GM12878 (cell line): Measurements from ENCODE around the gene PCDHGB5. TPM values are rescaled to one million over a fixed set of nuclear protein-coding genes. Genes with fewer than 3 reads are reported as not detected.

Experiments used
- ATAC-seq: fragments of 200-7000 bp; cut with Tn5 transposase; 3 replicates; pipeline ENCODE4 v1.9.1; 2020; ENCODE audit warnings: mild to moderate bottlenecking, moderate library complexity
- BruUV-seq: library from RNA; stranded (reverse); fragments of 400-500 nt; replicated peaks from 2 replicates; lab custom pipeline; 2021; lab: Mats Ljungman, UMichigan
- CTCF ChIA-PET: fragments of 300-600 bp; sonication (Branson Sonifier 250); formaldehyde crosslinking; extraction: SDS; loops from one replicate; lab custom pipeline; 2021; ENCODE audit warnings: inconsistent platforms; lab: Yijun Ruan, JAX
- POLR2A ChIA-PET: fragments of 350-600 bp; formaldehyde crosslinking; extraction: SDS; loops from one replicate; lab custom pipeline; 2021; ENCODE audit warnings: inconsistent platforms; lab: Charles Lee
- RAD21 ChIA-PET: fragments of 300-600 bp; sonication (Branson Sonifier 250); formaldehyde crosslinking; loops from one replicate; lab custom pipeline; 2023; ENCODE audit warnings: antibody characterized with exemption; ENCODE audit not compliant: unreplicated experiment; lab: Charles Lee
- SMC1A ChIA-PET: fragments of 300-600 bp; sonication (Branson Sonifier 250); formaldehyde crosslinking; loops from one replicate; lab custom pipeline; 2023; ENCODE audit not compliant: unreplicated experiment, uncharacterized antibody; lab: Charles Lee
- DNase-seq: peaks from one replicate; pipeline ENCODE4 v3.0.0-alpha.2; 2011; ENCODE audit warnings: low read depth, low spot score
- FAIRE-seq: peaks from 3 replicates; lab custom pipeline; 2011; peaks lifted over from hg19 to GRCh38; lab: Jason Lieb, UNC
- H2AFZ ChIP-seq: 2 replicates; pipeline ENCODE4 v1.6.0; 2011; ENCODE audit warnings: low read depth, low read length, control low read depth; ENCODE audit not compliant: control insufficient read depth
- H3K27ac ChIP-seq: 2 replicates; pipeline ENCODE4 v1.5.1; 2011; ENCODE audit warnings: control low read depth; ENCODE audit not compliant: control insufficient read depth, insufficient read depth
- H3K27me3 ChIP-seq, 2 experiments: replicated peaks in 1 of 2; 2 replicates each; pipeline versions ENCODE4 v1.6.0 to v1.6.1; 2011; ENCODE audit warnings: low read length in 1 of 2; ENCODE audit not compliant: control insufficient read depth in 2 of 2, insufficient read depth in 2 of 2
- H3K36me3 ChIP-seq, 2 experiments: 2 replicates each; pipeline ENCODE4 v1.5.1; 2011; ENCODE audit warnings: low read length in 1 of 2; ENCODE audit not compliant: control insufficient read depth in 2 of 2, insufficient read depth in 2 of 2
- H3K4me1 ChIP-seq: 2 replicates; pipeline ENCODE4 v1.6.1; 2011; ENCODE audit warnings: mild to moderate bottlenecking, low read length, moderate library complexity, mixed read lengths; ENCODE audit not compliant: control insufficient read depth, insufficient read depth
- H3K4me2 ChIP-seq: 2 replicates; pipeline ENCODE4 v1.6.0; 2011; ENCODE audit warnings: control low read depth; ENCODE audit not compliant: control insufficient read depth, insufficient read depth
- H3K4me3 ChIP-seq: fragments of 200-600 bp; sonication (generic); 2 replicates; pipeline ENCODE4 v1.5.1; 2016
- H3K79me2 ChIP-seq: 2 replicates; pipeline ENCODE4 v1.6.0; 2011; ENCODE audit warnings: low read length; ENCODE audit not compliant: control insufficient read depth, insufficient read depth
- H3K9ac ChIP-seq: 2 replicates; pipeline ENCODE4 v1.8.0; 2011; ENCODE audit warnings: low read length, control low read depth, mixed read lengths; ENCODE audit not compliant: control insufficient read depth, insufficient read depth
- H3K9me3 ChIP-seq: replicated peaks from 3 replicates; pipeline ENCODE4 v1.5.1; 2011; ENCODE audit warnings: mild to moderate bottlenecking, low read length; ENCODE audit not compliant: control insufficient read depth, insufficient read depth
- H4K20me1 ChIP-seq: 2 replicates; pipeline ENCODE4 v1.6.0; 2011; ENCODE audit not compliant: control insufficient read depth, insufficient read depth
- ATF7 ChIP-seq: fragments of 450-650 bp; IDR thresholded peaks from 2 replicates; pipeline ENCODE4 v1.6.1; 2016; ENCODE audit warnings: low read depth, mild to moderate bottlenecking
- BHLHE40 ChIP-seq, 2 experiments: fragments of 450-650 bp in 1 of 2; IDR thresholded peaks; 2 replicates each; pipeline ENCODE4 v1.6.1; 2011 to 2017; ENCODE audit warnings: low read depth in 2 of 2, borderline replicate concordance in 1 of 2, improper control_type of control experiment in 1 of 2, low read length in 1 of 2, mild to moderate bottlenecking in 1 of 2
- EP300 ChIP-seq, 2 experiments: fragments of 150-350 bp in 1 of 2; IDR thresholded peaks; 2 replicates each; pipeline ENCODE4 v1.6.1; 2011 to 2012; ENCODE audit warnings: low read depth in 2 of 2, low read length in 2 of 2, borderline replicate concordance in 1 of 2, improper control_type of control experiment in 1 of 2, inconsistent platforms in 1 of 2; ENCODE audit not compliant: control insufficient read depth in 1 of 2
- HCFC1 ChIP-seq: fragments of 150-350 bp; IDR thresholded peaks from 2 replicates; pipeline ENCODE4 v1.6.1; 2014; ENCODE audit warnings: low read length
- NFYB ChIP-seq: IDR thresholded peaks from 2 replicates; pipeline ENCODE4 v1.6.1; 2011; ENCODE audit warnings: low read depth, mild to moderate bottlenecking, low read length, improper control_type of control experiment, moderate library complexity; ENCODE audit not compliant: insufficient read depth
- PAX5 ChIP-seq: IDR thresholded peaks from 2 replicates; pipeline ENCODE4 v1.6.1; 2011; ENCODE audit warnings: low read depth, low read length, borderline replicate concordance
- SIN3A ChIP-seq: IDR thresholded peaks from 2 replicates; pipeline ENCODE4 v1.6.1; 2012; ENCODE audit warnings: low read depth, low read length, improper control_type of control experiment
- SUPT20H ChIP-seq: IDR thresholded peaks from 2 replicates; pipeline ENCODE4 v1.6.1; 2011; ENCODE audit warnings: low read depth, mild to moderate bottlenecking, low read length, moderate library complexity, borderline replicate concordance; ENCODE audit not compliant: control insufficient read depth
- TCF12 ChIP-seq: IDR thresholded peaks from 2 replicates; pipeline ENCODE4 v1.6.1; 2011; ENCODE audit warnings: low read depth, mild to moderate bottlenecking, low read length
- ZBED1 ChIP-seq: IDR thresholded peaks from 2 replicates; pipeline ENCODE4 v1.6.1; 2016; ENCODE audit warnings: borderline replicate concordance
- ZSCAN29 ChIP-seq: fragments of 450-650 bp; IDR thresholded peaks from 2 replicates; pipeline ENCODE4 v1.6.1; 2017; ENCODE audit warnings: mild to moderate bottlenecking, moderate library complexity
- WGBS: methylation state at CpG from one replicate; pipeline ENCODE4 v1.1.6; 2016; ENCODE audit warnings: low lambda C conversion rate; ENCODE audit not compliant: insufficient replicate concordance, insufficient coverage; ENCODE audit errors: missing lambda C conversion rate; 5-methylcytosine and 5-hydroxymethylcytosine counted together
- in situ Hi-C: fragments of 300-500 bp; cut with MboI; formaldehyde crosslinking; loops from 9 replicates; pipeline ENCODE4 v1.14.3; 2018; ENCODE audit warnings: mixed read lengths
- intact Hi-C: fragments of 100-400 bp; cut with micrococcal nuclease; formaldehyde crosslinking; loops from one replicate; pipeline ENCODE4 v1.14.2; 2022; ENCODE audit not compliant: unreplicated experiment
- polyA plus RNA-seq, 11 experiments: library from polyadenylated mRNA; depleted of rRNA in 4 of 11; unstranded in 6 of 11; stranded (reverse) in 5 of 11; fragments of >200 nt; fragmentation: Nextera tagmentation in 4 of 11; fragmentation: Illumina TruSeq in 1 of 11; extraction: Ambion mirVana in 4 of 11; extraction: Trizol in 1 of 11; gene quantifications; 1 replicate in 1 of 11; 2 replicates in 10 of 11; pipeline versions ENCODE4 v1.2.1 to v1.2.3, GENCODE V29; 2011 to 2016; ENCODE audit warnings: inconsistent platforms in 2 of 11, missing spikeins in 2 of 11, low read depth in 1 of 11
- total RNA-seq, 4 experiments: library from RNA; depleted of rRNA in 3 of 4; stranded (reverse); fragments of >200 nt in 3 of 4; fragmentation: Illumina TruSeq in 1 of 4; extraction: Trizol in 1 of 4; gene quantifications; 2 replicates each; pipeline versions ENCODE4 v1.2.1 to v1.2.3, GENCODE V29; 2013 to 2021
- TF ChIP-seq, protein P1 (sequence below): fragments of 450-650 bp; formaldehyde crosslinking; IDR thresholded peaks from 2 replicates; pipeline ENCODE4 v1.4.0; 2022; ENCODE audit warnings: mild to moderate bottlenecking, moderate library complexity
- TF ChIP-seq, protein P2 (sequence below): fragments of 450-650 bp; conservative IDR thresholded peaks from 2 replicates; pipeline ENCODE4 v1.6.1; 2017; ENCODE audit warnings: mild to moderate bottlenecking, moderate library complexity

Gene PCDHGB5
- total and polyA plus RNA-seq, 10 of the 15 experiments (the other 5 are each of a cell fraction or from before 2014, with no cell fraction given), result 0.02 to 2.3 (median 1.3) TPM; not detected in 1

DNA sequence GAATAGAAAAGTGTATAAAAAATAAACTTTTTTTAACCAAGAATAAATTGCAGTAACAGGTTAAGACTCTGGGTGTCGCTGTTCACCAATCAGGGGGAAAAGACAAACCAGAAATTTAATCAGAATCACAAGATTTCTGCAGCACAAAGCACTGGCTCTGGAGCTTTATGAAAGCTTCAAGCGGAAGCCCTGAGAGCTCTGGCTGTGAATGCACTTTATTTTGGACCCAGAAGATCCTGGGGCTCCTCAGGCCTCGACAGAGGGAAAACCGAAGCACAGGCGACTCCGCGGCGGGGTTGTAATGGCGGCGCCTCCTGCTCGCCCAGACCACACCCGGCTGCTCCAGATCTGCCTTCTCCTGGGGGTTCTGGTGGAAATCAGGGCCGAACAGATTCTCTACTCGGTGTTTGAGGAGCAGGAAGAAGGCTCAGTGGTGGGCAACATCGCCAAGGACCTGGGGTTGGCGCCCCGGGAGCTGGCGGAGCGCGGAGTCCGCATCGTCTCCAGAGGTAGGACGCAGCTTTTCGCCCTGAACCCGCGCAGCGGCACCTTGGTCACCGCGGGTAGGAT, 42.8 kb upstream of the PCDHGB5 start, which contains the start of gene PCDHGA4 (continued):
- TF ChIP-seq, protein P1, sequence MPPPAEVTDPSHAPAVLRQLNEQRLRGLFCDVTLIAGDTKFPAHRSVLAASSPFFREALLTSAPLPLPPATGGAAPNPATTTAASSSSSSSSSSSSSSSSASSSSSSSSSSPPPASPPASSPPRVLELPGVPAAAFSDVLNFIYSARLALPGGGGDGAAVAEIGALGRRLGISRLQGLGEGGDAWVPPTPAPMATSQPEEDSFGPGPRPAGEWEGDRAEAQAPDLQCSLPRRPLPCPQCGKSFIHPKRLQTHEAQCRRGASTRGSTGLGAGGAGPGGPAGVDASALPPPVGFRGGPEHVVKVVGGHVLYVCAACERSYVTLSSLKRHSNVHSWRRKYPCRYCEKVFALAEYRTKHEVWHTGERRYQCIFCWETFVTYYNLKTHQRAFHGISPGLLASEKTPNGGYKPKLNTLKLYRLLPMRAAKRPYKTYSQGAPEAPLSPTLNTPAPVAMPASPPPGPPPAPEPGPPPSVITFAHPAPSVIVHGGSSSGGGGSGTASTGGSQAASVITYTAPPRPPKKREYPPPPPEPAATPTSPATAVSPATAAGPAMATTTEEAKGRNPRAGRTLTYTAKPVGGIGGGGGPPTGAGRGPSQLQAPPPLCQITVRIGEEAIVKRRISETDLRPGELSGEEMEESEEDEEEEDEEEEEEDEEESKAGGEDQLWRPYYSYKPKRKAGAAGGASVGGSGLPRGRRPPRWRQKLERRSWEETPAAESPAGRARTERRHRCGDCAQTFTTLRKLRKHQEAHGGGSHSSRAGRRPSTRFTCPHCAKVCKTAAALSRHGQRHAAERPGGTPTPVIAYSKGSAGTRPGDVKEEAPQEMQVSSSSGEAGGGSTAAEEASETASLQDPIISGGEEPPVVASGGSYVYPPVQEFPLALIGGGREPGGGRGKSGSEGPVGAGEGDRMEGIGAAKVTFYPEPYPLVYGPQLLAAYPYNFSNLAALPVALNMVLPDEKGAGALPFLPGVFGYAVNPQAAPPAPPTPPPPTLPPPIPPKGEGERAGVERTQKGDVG, result no peak

DNA sequence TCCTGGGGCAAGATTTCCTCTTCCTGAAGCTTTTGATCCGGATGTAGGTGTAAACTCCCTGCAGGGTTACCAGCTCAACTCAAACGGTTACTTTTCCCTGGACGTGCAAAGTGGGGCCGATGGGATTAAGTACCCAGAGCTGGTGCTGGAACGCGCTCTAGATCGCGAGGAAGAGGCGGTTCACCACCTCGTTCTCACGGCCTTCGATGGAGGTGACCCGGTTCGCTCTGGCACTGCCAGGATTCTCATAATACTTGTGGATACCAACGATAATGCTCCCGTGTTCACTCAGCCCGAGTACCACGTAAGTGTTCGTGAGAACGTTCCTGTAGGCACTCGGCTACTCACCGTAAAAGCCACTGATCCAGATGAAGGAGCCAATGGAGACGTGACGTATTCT, 42.1 kb upstream of the PCDHGB5 start:
- Histone ChIP-seq H2AFZ (no peak overlapping the region), H3K27ac (no peak overlapping the region), H4K20me1 (no peaks in the 10 kb centered on the region), H3K4me3 (no peak overlapping the region), H3K9ac (no peak overlapping the region), H3K79me2 (no peaks in the 10 kb centered on the region), H3K4me2 (no peak overlapping the region), H3K9me3 (peaks cover 3% of the 10 kb centered on the region; the same call in 2 of the 3 replicates), H3K4me1 (no peaks in the 10 kb centered on the region), H3K36me3 (no peaks in the 10 kb centered on the region), H3K27me3 (no peaks in the 10 kb centered on the region)
- DNase-seq (no peak), ATAC-seq (no peak), FAIRE-seq (no peak)
- in situ Hi-C loops, result no loop called here
- WGBS, result 82% methylated on average over 24 of the region's 24 CpGs
- intact Hi-C loops, result no loop called here
- POLR2A ChIA-PET, result no interaction called here
- no TSS peak for BruUV-seq
- SMC1A ChIA-PET, result no interaction called here
- RAD21 ChIA-PET, result interaction anchor here (1.4 kb wide), 1 partner anchor 58 kb away, joined by 5 read pairs; the partner anchor contains the start of gene PCDHGA10
- CTCF ChIA-PET, result interaction anchor here (1.1 to 1.5 kb wide), 4 partner anchors 9 to 212 kb away, joined by 3 to 6 read pairs (median 4); partner anchors contain the start of gene PCDHGB3
- TF ChIP-seq PAX5 (no peak), BHLHE40 (IDR thresholded peaks at IDR 0.05; ENCODE audit: borderline replicate concordance in 1 of 2, low read depth in 2 of 2, low read length in 1 of 2) (no peak), SUPT20H (no peak), ATF7 (no peak), SIN3A (no peak), NFYB (no peak), EP300 (IDR thresholded peaks at IDR 0.05; ENCODE audit: borderline replicate concordance in 1 of 2, control insufficient read depth in 1 of 2, low read depth in 2 of 2, low read length in 2 of 2) (no peak), ZBED1 (no peak), TCF12 (no peak), HCFC1 (no peak), ZSCAN29 (no peak)
- TF ChIP-seq, protein P1, result no peak
- TF ChIP-seq, protein P2, sequence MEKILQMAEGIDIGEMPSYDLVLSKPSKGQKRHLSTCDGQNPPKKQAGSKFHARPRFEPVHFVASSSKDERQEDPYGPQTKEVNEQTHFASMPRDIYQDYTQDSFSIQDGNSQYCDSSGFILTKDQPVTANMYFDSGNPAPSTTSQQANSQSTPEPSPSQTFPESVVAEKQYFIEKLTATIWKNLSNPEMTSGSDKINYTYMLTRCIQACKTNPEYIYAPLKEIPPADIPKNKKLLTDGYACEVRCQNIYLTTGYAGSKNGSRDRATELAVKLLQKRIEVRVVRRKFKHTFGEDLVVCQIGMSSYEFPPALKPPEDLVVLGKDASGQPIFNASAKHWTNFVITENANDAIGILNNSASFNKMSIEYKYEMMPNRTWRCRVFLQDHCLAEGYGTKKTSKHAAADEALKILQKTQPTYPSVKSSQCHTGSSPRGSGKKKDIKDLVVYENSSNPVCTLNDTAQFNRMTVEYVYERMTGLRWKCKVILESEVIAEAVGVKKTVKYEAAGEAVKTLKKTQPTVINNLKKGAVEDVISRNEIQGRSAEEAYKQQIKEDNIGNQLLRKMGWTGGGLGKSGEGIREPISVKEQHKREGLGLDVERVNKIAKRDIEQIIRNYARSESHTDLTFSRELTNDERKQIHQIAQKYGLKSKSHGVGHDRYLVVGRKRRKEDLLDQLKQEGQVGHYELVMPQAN, result no peak
